Activated CD4-positive, alpha-beta T cell treated with anti-CD3 and anti-CD28 coated beads, Interleukin-2, Interleukin-4, amounts not matched to agents 100 ng/mL and 50 ng/mL, durations not matched to agents 16 hours and 8 hours (primary cell): ENCODE measurements around the gene UBALD1.
A peak's percentile ranks its signal among the peaks of the same experiment; 100 is the strongest.

ENCODE experiments used
- DNase-seq: peaks from one replicate; pipeline ENCODE4 v3.0.0-alpha.2; 2020; ENCODE audit warnings: low spot score

UBALD1 gene

GRCh38 chr16:4614571-4615383, at the start of gene UBALD1:
Gene UBALD1 (minus strand): TSS chr16:4614888. CDS start chr16:4614797, 91 bp downstream.
- peak; percentile 84 for DNase-seq

GRCh38 chr16:4663777-4664465, 49.2 kb upstream of the UBALD1 start:
- no peak for DNase-seq

GRCh38 chr16:4663465-4663776, 48.7 kb upstream of the UBALD1 start:
- no peak for DNase-seq

GRCh38 chr16:4661661-4662060, 47.0 kb upstream of the UBALD1 start:
- no peak for DNase-seq

GRCh38 chr16:4660454-4661007, 45.8 kb upstream of the UBALD1 start:
- DNase-seq, result peak; percentile 58

GRCh38 chr16:4659363-4660353, 45.0 kb upstream of the UBALD1 start:
- DNase-seq, result no peak

GRCh38 chr16:4656695-4657686, 42.3 kb upstream of the UBALD1 start:
- no peak for DNase-seq

- no peak for DNase-seq
Measured at GRCh38 chr16:4656221-4656620, 41.5 kb upstream of the UBALD1 start.

- no peak for DNase-seq
Measured at GRCh38 chr16:4655801-4656200, 41.1 kb upstream of the UBALD1 start.

GRCh38 chr16:4654964-4655590, 40.4 kb upstream of the UBALD1 start:
- DNase-seq, result no peak

GRCh38 chr16:4654011-4654963, 39.6 kb upstream of the UBALD1 start:
- DNase-seq, result no peak

- DNase-seq, result no peak
Measured at GRCh38 chr16:4652561-4652960, 37.9 kb upstream of the UBALD1 start.

GRCh38 chr16:4651827-4652226, 37.1 kb upstream of the UBALD1 start:
- no peak for DNase-seq

- peak; percentile 77 for DNase-seq
Measured at GRCh38 chr16:4650443-4651074, 35.9 kb upstream of the UBALD1 start.

GRCh38 chr16:4649744-4650442, 35.2 kb upstream of the UBALD1 start:
- no peak for DNase-seq

- peak; percentile 8 for DNase-seq
Measured at GRCh38 chr16:4648917-4649316, 34.2 kb upstream of the UBALD1 start.

GRCh38 chr16:4647644-4647980, 32.9 kb upstream of the UBALD1 start:
- no peak for DNase-seq
